Upper lobe of left lung (tissue), 4 donors: Measurements from ENCODE around the gene TAC4.

Experiments used
- POLR2A ChIP-seq, 4 donors: fragments of 450-650 bp; IDR thresholded peaks; one replicate each; pipeline ENCODE4 v1.5.1; 2016 to 2017; ENCODE audit warnings: antibody characterized with exemption in 4 of 4, mild to moderate bottlenecking in 2 of 4
- POLR2AphosphoS5 ChIP-seq, 2 donors: sonication (generic); formaldehyde crosslinking; IDR thresholded peaks; one replicate each; pipeline ENCODE4 v1.5.1; 2017; ENCODE audit warnings: antibody characterized with exemption in 2 of 2
- TF ChIP-seq, protein P1 (sequence below), 6 experiments: fragments of 450-650 bp in 4 of 6; fragments of 200-600 bp in 2 of 6; sonication (generic) in 2 of 6; IDR thresholded peaks; one replicate each; pipeline ENCODE4 v1.5.1; 2016 to 2019; ENCODE audit warnings: antibody characterized with exemption in 6 of 6

DNA sequence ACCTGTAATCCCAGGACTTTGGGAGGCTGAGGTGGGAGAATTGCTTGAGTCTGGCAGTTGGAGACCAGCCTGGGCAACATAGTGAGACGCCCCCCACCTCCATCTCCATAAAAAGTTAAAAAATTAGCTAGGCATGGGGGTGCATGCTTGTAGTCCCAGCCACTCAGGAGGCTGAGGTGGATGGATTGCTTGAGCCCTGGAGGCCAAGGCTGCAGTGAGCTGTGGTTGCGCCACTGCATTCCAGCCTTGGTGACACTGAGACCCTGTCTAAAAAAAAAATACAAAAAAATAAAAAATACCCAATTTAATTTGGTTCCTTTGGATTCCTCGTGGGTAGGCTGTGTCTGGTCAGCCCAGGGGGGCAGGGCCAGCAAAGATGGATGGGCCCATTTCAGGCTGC lies 26.1 kb upstream of the TAC4 start:
- TF ChIP-seq, protein P1, sequence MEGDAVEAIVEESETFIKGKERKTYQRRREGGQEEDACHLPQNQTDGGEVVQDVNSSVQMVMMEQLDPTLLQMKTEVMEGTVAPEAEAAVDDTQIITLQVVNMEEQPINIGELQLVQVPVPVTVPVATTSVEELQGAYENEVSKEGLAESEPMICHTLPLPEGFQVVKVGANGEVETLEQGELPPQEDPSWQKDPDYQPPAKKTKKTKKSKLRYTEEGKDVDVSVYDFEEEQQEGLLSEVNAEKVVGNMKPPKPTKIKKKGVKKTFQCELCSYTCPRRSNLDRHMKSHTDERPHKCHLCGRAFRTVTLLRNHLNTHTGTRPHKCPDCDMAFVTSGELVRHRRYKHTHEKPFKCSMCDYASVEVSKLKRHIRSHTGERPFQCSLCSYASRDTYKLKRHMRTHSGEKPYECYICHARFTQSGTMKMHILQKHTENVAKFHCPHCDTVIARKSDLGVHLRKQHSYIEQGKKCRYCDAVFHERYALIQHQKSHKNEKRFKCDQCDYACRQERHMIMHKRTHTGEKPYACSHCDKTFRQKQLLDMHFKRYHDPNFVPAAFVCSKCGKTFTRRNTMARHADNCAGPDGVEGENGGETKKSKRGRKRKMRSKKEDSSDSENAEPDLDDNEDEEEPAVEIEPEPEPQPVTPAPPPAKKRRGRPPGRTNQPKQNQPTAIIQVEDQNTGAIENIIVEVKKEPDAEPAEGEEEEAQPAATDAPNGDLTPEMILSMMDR (IDR thresholded peaks at IDR 0.05) = no peak
- TF ChIP-seq POLR2A (IDR thresholded peaks at IDR 0.05) (no peak), POLR2AphosphoS5 (IDR thresholded peaks at IDR 0.05) (no peak)
